HG02763 (cell line): ENCODE data around the gene TIE1.

Experiments used
- ATAC-seq: cut with Tn5 transposase; IDR thresholded peaks from one replicate; pipeline ENCODE4 v1.9.1; 2021; ENCODE audit warnings: mild to moderate bottlenecking, moderate library complexity; ENCODE audit not compliant: unreplicated experiment

TIE1 gene

GRCh38 chr1:43300378-43301094 is at the start of gene TIE1:
TSS of gene TIE1 (plus strand) at chr1:43300982. CDS start at chr1:43301072, 90 bp downstream.
- no peak for ATAC-seq

GRCh38 chr1:43251024-43251423 is 49.8 kb upstream of the TIE1 start:
- no peak for ATAC-seq

- ATAC-seq, result no peak
Observed at GRCh38 chr1:43252225-43252624, 48.6 kb upstream of the TIE1 start.

- ATAC-seq, result no peak
Observed at GRCh38 chr1:43253173-43253572, 47.6 kb upstream of the TIE1 start.

- ATAC-seq, result no peak
Observed at GRCh38 chr1:43253876-43254275, 46.9 kb upstream of the TIE1 start.

- no peak for ATAC-seq
Observed at GRCh38 chr1:43255438-43256210, 45.2 kb upstream of the TIE1 start.

- ATAC-seq, result no peak
Observed at GRCh38 chr1:43256675-43257570, 43.9 kb upstream of the TIE1 start.

GRCh38 chr1:43258370-43258769 is 42.4 kb upstream of the TIE1 start:
- no peak for ATAC-seq

- no peak for ATAC-seq
Observed at GRCh38 chr1:43265431-43265830, 35.4 kb upstream of the TIE1 start.

- ATAC-seq, result no peak
Observed at GRCh38 chr1:43266881-43267280, 33.9 kb upstream of the TIE1 start.

- ATAC-seq, result no peak
Observed at GRCh38 chr1:43267291-43267805, 33.4 kb upstream of the TIE1 start.

GRCh38 chr1:43267818-43268425 is 32.9 kb upstream of the TIE1 start:
- no peak for ATAC-seq

GRCh38 chr1:43269627-43270375 is 31.0 kb upstream of the TIE1 start, which contains the start of gene TMEM125:
TSS of gene TMEM125 (plus strand) at chr1:43269983. CDS start at chr1:43272723, 2,740 bp downstream.
- ATAC-seq, result no peak

GRCh38 chr1:43270421-43271095 is 30.2 kb upstream of the TIE1 start:
- ATAC-seq, result no peak

GRCh38 chr1:43271186-43272118 is 29.3 kb upstream of the TIE1 start:
- no peak for ATAC-seq

GRCh38 chr1:43272161-43272560 is 28.6 kb upstream of the TIE1 start:
- no peak for ATAC-seq

GRCh38 chr1:43272576-43273571 is 27.9 kb upstream of the TIE1 start:
- no peak for ATAC-seq
